Naive thymus-derived CD4-positive, alpha-beta T cell (primary cell): ENCODE measurements around the gene C7orf57. TPM values are rescaled to one million over a fixed set of nuclear protein-coding genes. Genes with fewer than 3 reads are reported as not detected.

Experiments
- ATAC-seq: fragments of 150-1000 bp; cut with Tn5 transposase; 2 replicates; pipeline ENCODE4 v1.10.0; 2021; ENCODE audit warnings: mild to moderate bottlenecking, moderate library complexity
- CTCF ChIA-PET: fragments of 350-600 bp; sonication (Branson Sonifier 250); formaldehyde crosslinking; loops from one replicate; lab custom pipeline; 2021; ENCODE audit warnings: antibody characterized with exemption; lab: Charles Lee
- POLR2A ChIA-PET: fragments of 350-600 bp; sonication (Branson Sonifier 250); formaldehyde crosslinking; loops from one replicate; lab custom pipeline; 2021; ENCODE audit warnings: antibody characterized with exemption, inconsistent platforms; lab: Charles Lee
- DNase-seq, 9 donors: peaks; one replicate each; pipeline versions ENCODE4 v3.0.0 to v3.0.0-alpha.2; 2020 to 2022; ENCODE audit warnings: mixed read lengths in 1 of 9
- H3K27ac ChIP-seq: one replicate; pipeline ENCODE4 v1.7.0; 2013; ENCODE audit warnings: mild to moderate bottlenecking, low read depth, low read length, moderate library complexity
- H3K27me3 ChIP-seq, 2 donors: one replicate each; pipeline ENCODE4 v1.7.0; 2013; ENCODE audit warnings: low read length in 2 of 2, mild to moderate bottlenecking in 2 of 2, moderate library complexity in 2 of 2; ENCODE audit not compliant: control insufficient read depth in 2 of 2, insufficient read depth in 2 of 2
- H3K36me3 ChIP-seq, 3 experiments: 1 replicate in 2 of 3; 2 replicates in 1 of 3; pipeline ENCODE4 v1.7.0; 2013; ENCODE audit warnings: low read length in 3 of 3, mild to moderate bottlenecking in 3 of 3, moderate library complexity in 1 of 3; ENCODE audit not compliant: insufficient read depth in 3 of 3, control insufficient read depth in 2 of 3
- H3K4me1 ChIP-seq, 2 donors: one replicate each; pipeline ENCODE4 v1.7.0; 2013; ENCODE audit warnings: low read length in 2 of 2, mild to moderate bottlenecking in 2 of 2, moderate library complexity in 1 of 2; ENCODE audit not compliant: control insufficient read depth in 2 of 2, insufficient read depth in 2 of 2
- H3K4me3 ChIP-seq: 2 replicates; pipeline ENCODE4 v1.7.0; 2013; ENCODE audit warnings: mild to moderate bottlenecking, low read length
- H3K9me3 ChIP-seq, 3 experiments: 1 replicate in 2 of 3; 2 replicates in 1 of 3; pipeline ENCODE4 v1.7.0; 2013; ENCODE audit warnings: low read length in 3 of 3; ENCODE audit not compliant: control insufficient read depth in 2 of 3
- H3K27ac Mint-ChIP-seq, 9 donors: one replicate each; pipeline ENCODE4 v1.8.0; 2020 to 2022; ENCODE audit warnings: mixed read lengths in 9 of 9, mild to moderate bottlenecking in 8 of 9, moderate library complexity in 5 of 9, inconsistent platforms in 2 of 9
- H3K27me3 Mint-ChIP-seq, 5 donors: one replicate each; pipeline ENCODE4 v1.8.0; 2021 to 2022; ENCODE audit warnings: mixed read lengths in 5 of 5, mild to moderate bottlenecking in 1 of 5
- H3K36me3 Mint-ChIP-seq, 5 donors: one replicate each; pipeline ENCODE4 v1.8.0; 2020 to 2022; ENCODE audit warnings: mixed read lengths in 5 of 5, mild to moderate bottlenecking in 3 of 5, inconsistent platforms in 1 of 5
- H3K4me1 Mint-ChIP-seq, 7 donors: one replicate each; pipeline ENCODE4 v1.8.0; 2020 to 2022; ENCODE audit warnings: mixed read lengths in 7 of 7, mild to moderate bottlenecking in 3 of 7, inconsistent platforms in 1 of 7
- H3K4me3 Mint-ChIP-seq, 10 donors: one replicate each; pipeline ENCODE4 v1.8.0; 2020 to 2022; ENCODE audit warnings: mild to moderate bottlenecking in 10 of 10, mixed read lengths in 10 of 10, moderate library complexity in 6 of 10, inconsistent platforms in 2 of 10
- H3K9me3 Mint-ChIP-seq, 11 donors: one replicate each; pipeline ENCODE4 v1.8.0; 2020 to 2022; ENCODE audit warnings: mixed read lengths in 11 of 11, mild to moderate bottlenecking in 4 of 11, inconsistent platforms in 1 of 11, moderate library complexity in 1 of 11
- intact Hi-C, 2 donors: fragments of 100-400 bp; cut with micrococcal nuclease; formaldehyde crosslinking; loops; one replicate each; pipeline ENCODE4 v1.15.1; 2023
- polyA plus RNA-seq, 2 donors: library from polyadenylated mRNA; unstranded; fragments of 300-500 nt; fragmentation: Illumina TruSeq; gene quantifications; one replicate each; pipeline ENCODE4 v1.2.3, GENCODE V29; 2021
- total RNA-seq, 6 experiments: library from RNA in 5 of 6; stranded (reverse) in 5 of 6; gene quantifications; 1 replicate in 5 of 6; 2 replicates in 1 of 6; pipeline ENCODE4 v1.2.3 and lab custom pipeline; 2021 to 2026

C7orf57 gene
- total and polyA plus RNA-seq, 7 experiments from 2014 or later, result 0.08 to 0.80 (median 0.15) TPM; not detected in 3

- Mint-ChIP-seq H3K27me3 (no peaks in the 10 kb centered on the region), H3K4me1 (peaks cover 16 to 26% (median 24%) of the 10 kb centered on the region in 7 donors), H3K4me3 (no peak overlapping the region), H3K36me3 (peaks cover 0 to 3% (median 0%) of the 10 kb centered on the region in 5 donors), H3K27ac (peak overlapping the region in 1 of 9 donors; percentile 53), H3K9me3 (no peaks in the 10 kb centered on the region)
- Histone ChIP-seq H3K27ac (no peak overlapping the region), H3K9me3 (no peaks in the 10 kb centered on the region), H3K27me3 (no peaks in the 10 kb centered on the region), H3K4me3 (no peak overlapping the region), H3K4me1 (peaks cover 0 to 10% of the 10 kb centered on the region in 2 donors), H3K36me3 (no peaks in the 10 kb centered on the region)
- ChIA-PET POLR2A (interaction anchor here (1.0 kb wide), 1 partner anchor 50 kb away, joined by 3 read pairs; no protein-coding TSS in a partner anchor), CTCF (interaction anchor here (1.3 kb wide), 1 partner anchor 55 kb away, joined by 4 read pairs; no protein-coding TSS in a partner anchor)
- DNase-seq (no peak), ATAC-seq (no peak)
- intact Hi-C loops, result no loop called here
Measured at GRCh38 chr7:48048113-48048512, 12.8 kb downstream of the C7orf57 start.

GRCh38 chr7:48049850-48050249 is 14.5 kb downstream of the C7orf57 start:
- Histone ChIP-seq H3K4me3 (no peak overlapping the region), H3K36me3 (no peaks in the 10 kb centered on the region), H3K9me3 (no peaks in the 10 kb centered on the region), H3K27ac (no peak overlapping the region), H3K4me1 (peaks cover 0 to 10% of the 10 kb centered on the region in 2 donors), H3K27me3 (no peaks in the 10 kb centered on the region)
- H3K27ac Mint-ChIP-seq, result no peak overlapping the region
- intact Hi-C loops, result no loop called here
- peak; percentile 48 for ATAC-seq
- POLR2A ChIA-PET, result no interaction called here
- no peaks in the 10 kb centered on the region for H3K27me3 Mint-ChIP-seq
- peaks cover 0 to 2% (median 0%) of the 10 kb centered on the region in 11 donors for H3K9me3 Mint-ChIP-seq
- CTCF ChIA-PET, result no interaction called here
- H3K4me3 Mint-ChIP-seq, result peak overlapping the region in 1 of 10 donors; percentile 35
- no peak for DNase-seq
- H3K36me3 Mint-ChIP-seq, result peaks cover 0 to 3% (median 0%) of the 10 kb centered on the region in 5 donors
- peaks cover 16 to 24% (median 20%) of the 10 kb centered on the region in 7 donors for H3K4me1 Mint-ChIP-seq

GRCh38 chr7:48052748-48053147 is 17.4 kb downstream of the C7orf57 start:
- H3K4me1 ChIP-seq, result no peaks in the 10 kb centered on the region
- H3K27me3 ChIP-seq, result no peaks in the 10 kb centered on the region
- ATAC-seq (no peak), DNase-seq (no peak)
- H3K4me1 Mint-ChIP-seq, result peaks cover 0 to 8% (median 0%) of the 10 kb centered on the region in 7 donors
- peaks cover 0 to 9% (median 5%) of the 10 kb centered on the region in 11 donors for H3K9me3 Mint-ChIP-seq
- H3K27ac Mint-ChIP-seq, result peak overlapping the region in 1 of 9 donors; percentile 25
- peaks cover 0 to 7% (median 0%) of the 10 kb centered on the region in 5 donors for H3K27me3 Mint-ChIP-seq
- intact Hi-C loops, result no loop called here
- no peak overlapping the region for H3K4me3 Mint-ChIP-seq
- H3K27ac ChIP-seq, result no peak overlapping the region
- no peak overlapping the region for H3K4me3 ChIP-seq
- H3K9me3 ChIP-seq, result no peaks in the 10 kb centered on the region
- POLR2A ChIA-PET, result no interaction called here
- CTCF ChIA-PET, result interaction anchor here (0.7 kb wide), 1 partner anchor 65 kb away, joined by 3 read pairs; no protein-coding TSS in a partner anchor
- H3K36me3 Mint-ChIP-seq, result peaks cover 0 to 8% (median 6%) of the 10 kb centered on the region in 5 donors
- no peaks in the 10 kb centered on the region for H3K36me3 ChIP-seq

- peaks cover 0 to 11% (median 6%) of the 10 kb centered on the region in 5 donors for H3K36me3 Mint-ChIP-seq
- intact Hi-C loops, result no loop called here
- H3K9me3 ChIP-seq, result no peaks in the 10 kb centered on the region
- POLR2A ChIA-PET, result no interaction called here
- no peak overlapping the region for H3K4me3 ChIP-seq
- CTCF ChIA-PET, result interaction anchor here (0.7 kb wide), 1 partner anchor 66 kb away, joined by 3 read pairs; no protein-coding TSS in a partner anchor
- H3K9me3 Mint-ChIP-seq, result peaks cover 0 to 17% (median 7%) of the 10 kb centered on the region in 11 donors
- no peak for DNase-seq
- peaks cover 0 to 10% (median 0%) of the 10 kb centered on the region in 5 donors for H3K27me3 Mint-ChIP-seq
- no peak overlapping the region for H3K27ac Mint-ChIP-seq
- no peak for ATAC-seq
- no peak overlapping the region for H3K4me3 Mint-ChIP-seq
- no peak overlapping the region for H3K27ac ChIP-seq
- H3K36me3 ChIP-seq, result no peaks in the 10 kb centered on the region
- no peaks in the 10 kb centered on the region for H3K4me1 ChIP-seq
- H3K27me3 ChIP-seq, result no peaks in the 10 kb centered on the region
- peaks cover 0 to 8% (median 0%) of the 10 kb centered on the region in 7 donors for H3K4me1 Mint-ChIP-seq
Measured at GRCh38 chr7:48053736-48054135, 18.4 kb downstream of the C7orf57 start.

GRCh38 chr7:48058990-48059389 is 23.6 kb downstream of the C7orf57 start:
- ChIA-PET POLR2A (no interaction called here), CTCF (no interaction called here)
- H3K27ac ChIP-seq, result no peak overlapping the region
- Mint-ChIP-seq H3K27ac (no peak overlapping the region), H3K36me3 (peaks cover 7 to 17% (median 11%) of the 10 kb centered on the region in 5 donors), H3K9me3 (peaks cover 2 to 27% (median 10%) of the 10 kb centered on the region in 11 donors), H3K4me3 (no peak overlapping the region), H3K27me3 (peaks cover 0 to 20% (median 0%) of the 10 kb centered on the region in 5 donors), H3K4me1 (peaks cover 0 to 3% (median 0%) of the 10 kb centered on the region in 7 donors)
- intact Hi-C loops, result no loop called here
- no peaks in the 10 kb centered on the region for H3K9me3 ChIP-seq
- DNase-seq, result no peak
- H3K36me3 ChIP-seq, result no peaks in the 10 kb centered on the region
- H3K4me1 ChIP-seq, result no peaks in the 10 kb centered on the region
- no peaks in the 10 kb centered on the region for H3K27me3 ChIP-seq
- no peak for ATAC-seq
- H3K4me3 ChIP-seq, result no peak overlapping the region

GRCh38 chr7:48059706-48060105 is 24.4 kb downstream of the C7orf57 start:
- ChIA-PET POLR2A (interaction anchor here (0.7 to 1.8 kb wide), 2 partner anchors 26 to 29 kb away, joined by 3 to 6 read pairs; partner anchors contain the start of gene UPP1), CTCF (no interaction called here)
- no peak overlapping the region for H3K4me3 Mint-ChIP-seq
- Histone ChIP-seq H3K9me3 (no peaks in the 10 kb centered on the region), H3K36me3 (no peaks in the 10 kb centered on the region), H3K27ac (no peak overlapping the region), H3K4me3 (no peak overlapping the region), H3K4me1 (no peaks in the 10 kb centered on the region), H3K27me3 (no peaks in the 10 kb centered on the region)
- no peak overlapping the region for H3K27ac Mint-ChIP-seq
- H3K36me3 Mint-ChIP-seq, result peaks cover 7 to 18% (median 13%) of the 10 kb centered on the region in 5 donors
- ATAC-seq (no peak), DNase-seq (no peak)
- intact Hi-C loops, result no loop called here
- H3K27me3 Mint-ChIP-seq, result peaks cover 0 to 21% (median 0%) of the 10 kb centered on the region in 5 donors
- peaks cover 2 to 32% (median 10%) of the 10 kb centered on the region in 11 donors for H3K9me3 Mint-ChIP-seq
- peaks cover 0 to 3% (median 0%) of the 10 kb centered on the region in 7 donors for H3K4me1 Mint-ChIP-seq
